GM12873 (cell line): ENCODE data around the gene HGF.

ENCODE experiments used
- TF ChIP-seq, protein P1 (sequence below): IDR thresholded peaks from 2 replicates; pipeline ENCODE4 v1.5.1; 2012; ENCODE audit warnings: low read depth, mild to moderate bottlenecking, moderate library complexity, low read length, control low read depth; ENCODE audit not compliant: insufficient read depth; ENCODE audit errors: missing control alignments

Gene HGF

DNA sequence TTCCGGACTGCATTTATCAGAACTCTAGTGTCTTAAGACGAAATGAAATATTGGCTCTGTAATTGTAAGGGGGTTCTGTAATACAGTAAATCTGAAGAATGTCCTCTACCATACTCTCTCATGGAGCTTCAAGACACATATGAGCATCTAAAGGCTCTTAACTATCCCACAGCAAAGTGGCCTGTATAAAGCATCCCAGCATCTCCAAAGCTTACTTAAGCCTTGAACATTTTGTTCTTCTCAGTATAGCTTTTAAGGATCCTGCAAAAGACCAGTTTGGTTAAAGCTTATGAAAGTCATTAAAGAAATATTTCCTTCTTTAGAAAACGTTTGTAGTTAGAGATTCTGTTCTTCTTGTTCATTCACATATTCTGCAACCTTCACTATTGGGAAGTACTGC, 75.1 kb downstream of the HGF start:
- TF ChIP-seq, protein P1, sequence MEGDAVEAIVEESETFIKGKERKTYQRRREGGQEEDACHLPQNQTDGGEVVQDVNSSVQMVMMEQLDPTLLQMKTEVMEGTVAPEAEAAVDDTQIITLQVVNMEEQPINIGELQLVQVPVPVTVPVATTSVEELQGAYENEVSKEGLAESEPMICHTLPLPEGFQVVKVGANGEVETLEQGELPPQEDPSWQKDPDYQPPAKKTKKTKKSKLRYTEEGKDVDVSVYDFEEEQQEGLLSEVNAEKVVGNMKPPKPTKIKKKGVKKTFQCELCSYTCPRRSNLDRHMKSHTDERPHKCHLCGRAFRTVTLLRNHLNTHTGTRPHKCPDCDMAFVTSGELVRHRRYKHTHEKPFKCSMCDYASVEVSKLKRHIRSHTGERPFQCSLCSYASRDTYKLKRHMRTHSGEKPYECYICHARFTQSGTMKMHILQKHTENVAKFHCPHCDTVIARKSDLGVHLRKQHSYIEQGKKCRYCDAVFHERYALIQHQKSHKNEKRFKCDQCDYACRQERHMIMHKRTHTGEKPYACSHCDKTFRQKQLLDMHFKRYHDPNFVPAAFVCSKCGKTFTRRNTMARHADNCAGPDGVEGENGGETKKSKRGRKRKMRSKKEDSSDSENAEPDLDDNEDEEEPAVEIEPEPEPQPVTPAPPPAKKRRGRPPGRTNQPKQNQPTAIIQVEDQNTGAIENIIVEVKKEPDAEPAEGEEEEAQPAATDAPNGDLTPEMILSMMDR: no peak

DNA sequence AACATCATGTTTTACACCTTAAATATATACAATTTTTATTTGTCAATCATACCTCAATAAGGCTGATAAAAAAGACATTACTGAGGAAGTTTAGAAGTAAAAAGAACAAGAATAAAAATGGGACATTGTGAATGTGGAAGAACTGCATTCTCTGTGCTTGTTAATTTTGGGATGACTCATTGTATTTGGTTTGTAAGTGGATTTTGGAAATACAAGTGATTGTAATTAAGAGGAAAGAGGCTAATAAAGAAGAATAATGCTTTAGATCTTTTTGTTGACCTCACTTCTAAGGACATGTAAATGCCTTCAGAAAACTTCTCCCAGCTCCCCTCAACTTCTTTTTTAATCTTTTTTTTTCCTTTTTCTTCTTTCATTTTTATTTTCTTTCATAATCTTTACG, 76.0 kb downstream of the HGF start:
- TF ChIP-seq, protein P1: no peak

DNA sequence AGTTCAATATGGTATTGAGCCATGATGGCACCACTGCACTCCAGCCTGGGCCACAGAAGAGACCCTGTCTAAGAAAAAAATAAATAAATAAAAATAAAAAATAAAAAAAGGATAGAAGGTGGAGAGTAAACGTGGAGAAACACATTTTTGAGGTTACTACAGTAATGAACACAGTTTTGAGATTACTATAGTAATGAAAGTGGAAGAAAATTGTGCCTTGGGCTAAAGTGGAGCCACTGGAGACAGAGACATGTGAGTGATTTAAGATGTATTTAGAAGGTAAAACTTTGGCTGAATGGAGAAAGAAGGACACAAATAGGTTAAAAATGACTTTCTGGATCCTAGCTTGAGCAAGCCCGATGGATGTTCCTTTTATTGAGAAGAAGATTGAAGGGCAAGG, 76.8 kb downstream of the HGF start:
- TF ChIP-seq, protein P1: no peak

DNA sequence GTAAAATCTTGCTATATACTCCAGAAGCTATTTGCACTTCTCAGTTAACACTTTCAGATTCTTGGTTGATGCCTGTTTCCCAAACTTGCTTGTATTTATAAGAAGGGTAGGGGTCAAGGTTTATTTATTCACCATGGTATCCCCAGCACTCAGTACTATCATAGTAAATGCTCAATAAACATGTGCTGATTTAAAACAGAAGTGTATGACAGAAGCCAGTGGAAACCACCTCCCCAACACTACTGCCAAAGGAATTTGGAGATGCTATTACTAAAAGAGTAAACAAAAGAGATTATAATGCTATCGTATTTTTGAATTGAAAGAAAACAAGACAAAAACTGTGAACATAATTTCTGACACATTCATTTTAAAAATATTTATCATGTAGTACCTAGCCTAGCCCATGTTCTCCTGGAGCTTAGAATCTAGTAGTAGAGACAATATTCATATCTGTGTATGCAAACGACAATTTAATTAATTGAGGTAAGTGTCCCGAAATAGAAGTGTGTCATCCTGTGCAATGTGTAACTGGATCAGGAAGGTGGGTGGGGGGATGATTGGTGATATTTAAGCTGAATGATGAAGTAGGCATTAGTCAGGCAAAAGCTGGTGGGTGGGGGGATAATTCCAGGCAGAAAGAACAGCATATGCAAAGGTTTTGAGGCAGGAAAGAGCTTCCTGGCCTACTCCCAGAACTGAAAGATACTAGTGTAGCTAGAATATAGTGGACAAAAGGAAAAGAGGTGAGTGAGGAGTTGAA, 77.5 kb downstream of the HGF start:
- TF ChIP-seq, protein P1: no peak

DNA sequence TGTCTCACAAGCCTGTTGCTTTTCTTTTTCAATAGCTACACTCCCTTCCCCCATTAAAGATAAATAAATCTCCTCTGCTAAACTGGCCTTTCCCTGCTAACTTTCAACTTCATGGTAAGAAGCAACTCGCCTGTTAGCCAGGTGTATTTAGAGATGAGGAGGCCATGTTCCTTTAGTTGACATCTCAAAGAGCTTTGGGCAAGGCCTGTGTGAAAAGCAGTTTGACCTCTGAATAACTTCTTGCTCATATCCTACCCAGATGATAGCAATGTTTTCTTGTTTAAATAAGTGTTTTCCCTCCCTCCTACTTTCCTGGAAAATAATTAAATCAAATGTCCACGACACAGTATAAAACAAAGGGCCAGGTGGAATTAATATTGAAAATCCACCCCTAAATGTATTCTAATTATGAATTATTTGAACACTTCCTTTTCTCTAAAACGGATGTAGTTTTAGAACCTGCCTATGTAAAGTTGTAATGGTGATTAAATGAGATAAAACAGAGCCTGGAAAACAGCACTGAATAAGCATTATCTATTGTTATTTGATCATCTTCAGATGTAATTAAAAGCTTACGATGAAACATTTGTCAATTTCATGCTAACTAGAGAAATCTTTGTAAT, 78.5 kb downstream of the HGF start:
- TF ChIP-seq, protein P1: no peak

DNA sequence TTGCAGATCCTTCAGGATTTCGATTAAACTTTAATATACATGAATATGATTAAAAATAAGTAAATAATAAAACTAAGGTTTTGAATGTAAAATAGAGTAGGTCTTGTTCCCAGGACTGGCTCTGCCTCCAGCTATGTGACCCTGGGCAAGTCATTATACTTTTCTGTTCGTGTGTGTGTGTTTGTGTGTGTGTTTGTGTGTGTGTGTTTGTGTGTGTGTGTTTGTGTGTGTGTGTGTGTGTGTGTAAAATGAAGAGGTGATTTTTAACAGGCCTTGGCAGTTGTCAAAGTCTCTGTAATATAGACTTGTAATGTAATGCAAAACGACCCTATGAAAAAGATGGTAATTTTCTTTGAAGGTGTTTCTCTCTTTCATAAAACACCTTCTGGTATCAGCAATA, 79.2 kb downstream of the HGF start:
- TF ChIP-seq, protein P1: no peak

DNA sequence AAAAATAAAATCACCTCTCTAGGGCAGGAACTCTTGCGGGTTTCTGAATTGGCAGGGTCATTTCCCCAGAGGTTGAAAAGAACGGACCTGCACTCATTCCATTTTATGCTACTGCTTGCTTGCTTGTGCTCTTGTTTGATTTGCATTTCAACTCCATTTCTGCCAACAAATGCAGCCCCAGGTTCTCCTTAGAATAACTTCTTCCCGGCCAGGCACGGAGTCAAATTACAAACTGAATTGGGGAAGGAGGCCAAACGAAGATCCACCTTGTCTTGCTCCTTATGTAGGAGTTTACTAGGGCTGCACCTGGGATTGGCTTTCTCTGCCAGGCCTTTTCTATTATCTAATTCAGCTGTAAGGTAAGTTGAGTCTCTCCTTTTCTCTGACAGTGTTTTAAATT, 79.6 kb downstream of the HGF start:
- TF ChIP-seq, protein P1: no peak
